OCI-LY7 (cell line): ENCODE data around the gene ITIH4.

Experiments used
- CTCF ChIP-seq: fragments of 200-600 bp; sonication (generic); conservative IDR thresholded peaks from 2 replicates; pipeline ENCODE4 v1.5.1; 2014; ENCODE audit warnings: mild to moderate bottlenecking, antibody characterized with exemption, low read length, moderate library complexity, mixed read lengths
- EZH2phosphoT487 ChIP-seq: fragments of 200-600 bp; sonication (generic); IDR thresholded peaks from 2 replicates; pipeline ENCODE4 v1.6.1; 2018; ENCODE audit warnings: low read depth, borderline replicate concordance, mild to moderate bottlenecking, mixed run types, antibody characterized with exemption, low read length, moderate library complexity, mixed read lengths

GRCh38 chr3:52870471-52870870, 40.0 kb upstream of the ITIH4 start:
- no peak for TF ChIP-seq CTCF
- no peak for TF ChIP-seq EZH2phosphoT487
